ENCODE results near the gene NOXA1.

NOXA1 gene

DNA sequence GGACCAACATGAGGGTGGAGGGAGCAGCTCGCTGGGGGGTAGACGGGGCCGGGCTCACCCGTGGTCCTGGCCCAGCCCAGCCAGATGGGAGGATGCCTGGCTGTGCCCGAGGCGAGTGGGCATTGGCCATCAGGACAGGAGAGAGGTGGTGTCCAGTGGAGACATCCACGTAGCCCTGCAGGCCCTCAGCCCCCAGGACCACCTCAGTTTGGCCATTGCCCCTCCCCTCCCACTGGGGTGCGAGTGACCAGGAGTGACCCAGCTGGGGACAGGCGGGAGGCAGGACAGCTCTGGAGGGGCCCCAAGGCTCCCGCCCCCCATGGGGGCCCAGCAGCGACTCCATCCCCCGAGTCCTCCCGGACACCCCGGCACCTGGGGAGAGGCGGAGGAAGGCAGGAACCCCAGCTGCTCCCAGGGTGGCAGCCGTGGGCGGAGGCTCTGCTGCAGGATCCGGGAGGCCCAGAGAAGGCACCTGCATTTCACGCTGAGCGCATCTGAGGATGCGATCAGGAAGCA is 8.3 kb downstream of the NOXA1 start:
- no peak for TF ChIP-seq POLR2A (IDR thresholded peaks at IDR 0.05; ENCODE audit: low read depth, low read length)
- no peak for FAIRE-seq
- DNase-seq (ENCODE audit: insufficient read length, low spot score) = no peak

GRCh38 chr9:137432687-137433348 is 9.6 kb downstream of the NOXA1 start:
- no peak for FAIRE-seq
- TF ChIP-seq POLR2A (IDR thresholded peaks at IDR 0.05; ENCODE audit: low read depth, low read length) = no peak

GRCh38 chr9:137433349-137433915 is 10.2 kb downstream of the NOXA1 start:
- no peak for TF ChIP-seq POLR2A (IDR thresholded peaks at IDR 0.05; ENCODE audit: low read depth, low read length)
- no peak for DNase-seq (ENCODE audit: insufficient read length, low spot score)
- no peak for FAIRE-seq

More at GRCh38 chr9:137432687-137433348, 9.6 kb downstream of the NOXA1 start:
- no peak for DNase-seq (ENCODE audit: insufficient read length, low spot score)

- TF ChIP-seq POLR2A (IDR thresholded peaks at IDR 0.05; ENCODE audit: low read depth, low read length) = no peak
- FAIRE-seq (no peak), DNase-seq (ENCODE audit: insufficient read length, low spot score) (no peak)
These were observed 10.8 kb downstream of the NOXA1 start for GRCh38 chr9:137433916-137434431.

DNA sequence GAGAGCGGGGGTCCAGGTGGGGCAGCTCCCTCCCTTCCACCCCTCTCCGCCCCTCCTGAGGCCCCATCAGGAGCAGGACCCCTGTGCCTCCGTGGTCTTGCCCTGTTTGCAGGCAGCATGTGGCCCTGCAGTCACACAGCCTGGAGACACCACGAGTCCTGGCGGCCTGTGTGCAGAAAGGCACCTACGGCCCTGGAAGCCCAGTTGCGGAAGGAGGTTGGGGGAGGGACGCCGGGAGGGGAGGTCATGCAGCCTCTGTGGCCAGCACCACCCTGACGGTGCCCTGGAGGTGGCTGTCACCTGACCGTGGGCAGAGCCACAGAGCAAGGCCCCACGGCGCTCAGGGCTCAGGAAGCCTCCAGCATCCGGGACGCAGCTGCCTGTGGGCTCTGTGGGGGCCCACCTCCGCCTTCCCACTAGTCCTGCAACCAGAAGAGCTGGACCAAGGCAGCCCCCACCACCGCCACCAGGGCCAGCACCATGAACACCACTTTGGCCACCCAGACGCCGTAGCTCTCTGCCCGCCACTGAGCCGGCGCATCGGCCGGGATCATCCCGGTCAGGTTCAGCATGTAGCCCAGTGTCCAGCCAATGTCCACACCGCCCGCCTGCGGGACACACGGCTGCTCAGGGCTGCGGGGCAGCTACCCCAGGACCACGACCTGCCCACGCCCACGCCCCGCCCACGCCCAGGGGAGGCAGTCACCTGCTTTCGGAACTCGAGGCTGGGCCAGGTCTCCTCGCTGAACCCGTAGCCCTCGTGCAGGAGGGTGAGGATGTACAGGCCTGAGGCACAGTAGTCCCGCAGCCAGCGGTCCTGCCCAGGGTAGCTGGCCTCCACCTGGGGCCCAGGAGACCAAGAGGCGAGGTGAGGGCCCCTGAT is 11.5 kb downstream of the NOXA1 start:
- DNase-seq (ENCODE audit: insufficient read length, low spot score) (no peak), FAIRE-seq (no peak)
- TF ChIP-seq POLR2A (IDR thresholded peaks at IDR 0.05; ENCODE audit: low read depth, low read length) = no peak

DNA sequence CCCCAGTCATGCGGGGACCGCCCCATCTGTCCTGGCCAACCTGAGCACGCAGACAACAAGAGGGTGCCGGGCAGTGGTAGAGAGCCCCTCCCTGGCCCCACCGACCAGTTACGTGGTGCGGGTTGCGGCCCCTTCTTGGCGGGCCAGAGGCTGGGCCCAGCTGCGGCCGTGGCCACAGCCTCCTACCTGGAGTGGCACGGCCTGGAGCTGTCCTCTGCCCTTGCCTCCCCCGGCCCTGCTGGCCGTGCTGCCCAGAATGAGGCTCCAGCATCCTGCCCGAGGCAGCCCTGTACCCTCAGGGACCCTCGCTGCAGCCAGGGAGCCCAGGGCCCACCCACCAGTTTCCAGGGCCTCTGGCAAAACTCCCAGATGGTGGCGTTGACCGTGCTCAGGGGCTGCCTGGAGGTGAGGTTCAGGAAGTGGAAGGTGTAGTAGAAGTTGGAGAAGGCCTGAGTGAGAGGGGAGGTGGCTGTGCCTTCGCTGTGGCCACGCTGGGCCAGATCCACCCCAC is 12.2 kb downstream of the NOXA1 start:
- FAIRE-seq (no peak), DNase-seq (ENCODE audit: insufficient read length, low spot score) (no peak)
- TF ChIP-seq POLR2A (IDR thresholded peaks at IDR 0.05; ENCODE audit: low read depth, low read length) = no peak

DNA sequence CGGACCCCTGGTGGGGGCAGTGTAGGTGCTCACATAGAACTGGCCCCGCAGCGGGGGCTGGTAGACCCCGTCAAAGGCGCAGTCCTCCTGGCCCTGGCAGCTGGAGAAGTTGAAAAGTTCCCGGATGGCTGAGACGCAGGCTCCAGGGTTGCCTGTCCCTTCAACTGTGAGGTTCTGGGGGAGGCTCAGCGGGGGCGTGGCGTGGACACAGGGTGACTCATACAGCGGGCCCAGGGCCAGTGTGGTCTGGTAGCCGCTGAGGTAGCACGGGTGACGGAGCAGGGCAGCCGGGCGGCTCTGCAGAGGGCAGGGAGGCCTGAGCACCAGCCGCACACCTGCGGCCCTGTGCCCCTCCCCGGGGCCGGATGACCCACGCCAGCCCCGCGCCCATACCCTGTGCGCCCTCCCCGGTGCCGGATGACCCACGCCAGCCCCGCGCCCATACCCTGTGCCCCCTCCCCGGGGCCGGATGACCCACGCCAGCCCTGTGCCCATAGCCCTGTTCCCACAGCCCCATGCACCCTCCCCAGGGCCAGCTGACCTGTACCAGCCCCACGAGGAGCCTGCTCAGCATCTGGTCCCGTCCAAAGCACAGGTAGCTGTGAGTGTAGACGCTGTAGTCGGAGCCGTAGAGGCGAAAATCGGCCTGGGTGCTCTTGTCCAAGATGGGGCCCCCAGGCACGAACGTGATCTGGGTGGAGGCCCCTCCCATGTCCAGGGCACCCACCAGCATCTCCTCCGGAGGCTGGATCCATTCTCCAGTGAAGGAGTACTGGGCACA is 13.0 kb downstream of the NOXA1 start:
- no peak for TF ChIP-seq POLR2A (IDR thresholded peaks at IDR 0.05; ENCODE audit: low read depth, low read length)
- peak; percentile 96 for FAIRE-seq
- peak; percentile 100 for DNase-seq (ENCODE audit: insufficient read length, low spot score)

GRCh38 chr9:137436761-137437600 is 13.8 kb downstream of the NOXA1 start:
- no peak for FAIRE-seq
- TF ChIP-seq POLR2A (IDR thresholded peaks at IDR 0.05; ENCODE audit: low read depth, low read length) = no peak
- DNase-seq (ENCODE audit: insufficient read length, low spot score) = no peak

DNA sequence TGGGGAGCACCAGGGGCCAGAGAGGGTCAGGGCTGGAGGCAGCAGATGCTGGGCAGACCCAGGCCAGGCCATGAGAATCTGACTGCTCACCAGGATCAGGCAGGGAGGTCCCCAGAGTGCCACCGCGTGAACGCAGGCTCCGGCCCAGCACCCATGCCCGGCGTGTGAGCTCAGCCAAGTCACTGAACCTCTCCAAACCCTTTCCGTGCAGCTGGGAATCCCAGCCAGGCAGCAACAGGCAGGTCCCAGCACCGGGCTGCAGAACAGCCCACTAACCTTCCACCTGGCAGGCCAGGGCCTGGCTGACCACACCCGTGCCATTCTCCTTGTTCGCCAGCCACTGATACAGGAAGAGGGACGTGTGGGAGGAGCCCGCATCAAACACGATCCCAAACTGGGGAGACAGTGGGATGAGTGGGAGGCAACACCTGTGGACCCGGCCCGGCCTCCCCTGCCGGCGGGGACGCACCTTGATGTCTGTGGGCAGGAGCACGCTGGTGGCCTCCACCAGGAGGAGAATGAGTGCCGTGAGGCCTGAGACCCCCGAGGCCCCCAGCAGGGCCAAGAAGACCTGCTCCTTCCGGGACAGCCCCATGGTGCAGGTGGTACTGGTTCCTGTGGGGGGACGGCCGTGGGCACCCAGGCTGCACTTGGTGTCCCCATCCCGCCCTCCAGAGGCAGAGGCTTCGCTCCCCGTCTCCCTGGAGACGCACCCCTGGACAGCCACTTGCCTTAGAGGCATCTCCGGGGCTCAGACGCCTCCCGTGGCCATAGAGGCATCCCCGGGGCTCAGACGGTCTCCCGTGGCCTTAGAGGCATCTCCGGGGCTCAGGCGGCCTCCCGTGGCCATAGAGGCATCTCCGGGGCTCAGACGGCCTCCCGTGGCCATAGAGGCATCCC is 14.7 kb downstream of the NOXA1 start:
- FAIRE-seq (no peak), DNase-seq (ENCODE audit: insufficient read length, low spot score) (no peak)
- TF ChIP-seq POLR2A (IDR thresholded peaks at IDR 0.05; ENCODE audit: low read depth, low read length) = no peak

GRCh38 chr9:137438591-137439157 is 15.5 kb downstream of the NOXA1 start:
- TF ChIP-seq POLR2A (IDR thresholded peaks at IDR 0.05; ENCODE audit: low read depth, low read length) = no peak
- DNase-seq (ENCODE audit: insufficient read length, low spot score) (no peak), FAIRE-seq (no peak)

GRCh38 chr9:137439158-137439714 is 16.0 kb downstream of the NOXA1 start:
- DNase-seq (ENCODE audit: insufficient read length, low spot score) (no peak), FAIRE-seq (no peak)
- no peak for TF ChIP-seq POLR2A (IDR thresholded peaks at IDR 0.05; ENCODE audit: low read depth, low read length)
